HG02678 (cell line): Measurements from ENCODE around the gene ZDHHC5.
"Not testable (repeated sequence)": the region's sequence is repeated elsewhere in the genome, so short reads cannot be mapped to it uniquely, and the experiment has no call there.

Source experiments
- ATAC-seq: cut with Tn5 transposase; IDR thresholded peaks from one replicate; pipeline ENCODE4 v1.9.1; 2021; ENCODE audit warnings: mild to moderate bottlenecking, moderate library complexity; ENCODE audit not compliant: unreplicated experiment

The ZDHHC5 gene

GRCh38 chr11:57663975-57664374, 3.9 kb upstream of the ZDHHC5 start:
- ATAC-seq: no peak

DNA sequence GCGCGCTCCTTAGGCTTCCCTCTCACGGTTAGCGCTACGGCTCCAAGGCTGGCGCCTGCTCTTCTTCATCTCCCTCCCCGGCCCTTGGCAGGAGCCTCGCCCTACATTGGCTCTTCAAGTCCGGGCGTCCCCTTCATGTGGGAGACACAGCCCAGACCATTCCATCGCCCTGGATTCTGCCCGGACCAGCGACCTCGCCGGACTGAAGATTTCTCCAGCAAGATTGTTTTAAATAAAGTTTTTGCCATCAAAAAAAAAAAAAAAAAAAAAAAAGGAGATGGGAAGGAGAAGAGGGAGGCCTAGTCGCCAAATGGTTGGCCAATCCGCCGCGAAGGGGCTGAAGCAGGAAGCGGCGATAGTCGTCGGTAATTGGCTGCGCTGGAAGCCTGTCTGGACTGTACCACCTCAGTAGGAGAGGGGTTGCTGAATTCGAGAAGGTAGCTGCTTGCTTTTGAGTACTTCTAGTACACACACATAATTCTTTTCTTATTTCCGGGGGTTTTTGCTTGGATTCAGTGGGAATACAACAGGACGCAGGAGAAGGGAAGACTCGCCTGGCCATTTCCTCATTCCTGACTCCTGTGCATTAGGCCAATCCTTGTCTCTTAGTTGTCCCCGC, 688 bp upstream of the ZDHHC5 start:
- ATAC-seq: peak; percentile 68

- peak; percentile 15 for ATAC-seq
Observed at GRCh38 chr11:57668434-57668782, 494 bp downstream of the ZDHHC5 start.

DNA sequence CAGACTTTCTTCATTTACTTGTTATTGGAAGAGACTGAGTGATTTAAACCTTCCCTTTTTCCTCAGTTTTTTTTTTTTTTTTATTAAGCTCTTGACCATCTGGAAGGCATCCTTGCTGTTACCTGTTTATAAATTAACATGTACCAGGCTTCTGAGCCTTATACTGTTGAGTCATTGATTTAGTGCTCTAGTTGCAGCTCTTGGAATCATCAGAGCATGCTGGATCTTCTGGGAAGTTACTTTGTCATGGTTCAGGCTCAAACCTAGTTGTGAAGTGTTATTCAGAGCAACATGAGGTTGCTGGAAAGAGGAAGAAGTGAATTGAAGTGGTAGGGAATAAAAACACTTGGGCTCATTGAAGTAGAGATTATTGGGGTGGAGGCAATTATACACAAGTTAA, 6.3 kb downstream of the ZDHHC5 start:
- no peak for ATAC-seq

DNA sequence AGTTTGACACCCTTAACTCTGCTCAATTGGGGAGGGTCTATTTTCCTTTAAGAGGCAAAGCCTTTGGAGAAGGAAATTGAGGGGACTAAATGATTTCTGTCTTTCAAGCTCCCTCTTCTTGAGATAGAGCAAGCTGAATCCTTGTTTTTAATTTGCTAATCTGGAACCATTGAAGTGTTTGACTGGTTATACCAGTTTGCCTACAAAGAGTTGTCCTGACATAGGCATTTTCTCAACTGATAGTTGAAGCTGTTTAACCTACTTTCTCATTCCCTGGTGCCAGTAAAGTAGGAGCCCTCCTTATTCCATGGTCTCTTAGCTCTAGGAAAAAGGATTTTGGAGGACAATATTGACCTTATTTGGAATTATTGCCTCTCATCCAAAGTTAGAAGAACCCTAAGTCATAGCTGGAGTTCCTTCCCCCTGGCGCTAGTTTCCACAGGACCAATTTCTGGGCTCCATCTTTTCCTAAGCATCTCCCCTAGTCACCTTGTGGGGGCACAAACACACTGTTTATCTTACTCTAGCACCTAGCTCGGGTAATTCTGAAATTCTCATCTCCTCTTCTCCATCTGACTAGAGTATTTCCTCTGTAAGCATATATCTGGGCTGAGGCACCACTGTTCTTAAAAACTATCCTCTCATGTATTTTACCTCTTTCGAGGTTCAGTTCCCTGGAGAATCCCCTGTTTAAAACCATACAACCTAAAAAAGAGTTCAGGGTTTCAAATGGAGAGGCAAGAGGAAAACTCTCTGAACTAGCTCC, 7.4 kb downstream of the ZDHHC5 start:
- ATAC-seq: no peak

DNA sequence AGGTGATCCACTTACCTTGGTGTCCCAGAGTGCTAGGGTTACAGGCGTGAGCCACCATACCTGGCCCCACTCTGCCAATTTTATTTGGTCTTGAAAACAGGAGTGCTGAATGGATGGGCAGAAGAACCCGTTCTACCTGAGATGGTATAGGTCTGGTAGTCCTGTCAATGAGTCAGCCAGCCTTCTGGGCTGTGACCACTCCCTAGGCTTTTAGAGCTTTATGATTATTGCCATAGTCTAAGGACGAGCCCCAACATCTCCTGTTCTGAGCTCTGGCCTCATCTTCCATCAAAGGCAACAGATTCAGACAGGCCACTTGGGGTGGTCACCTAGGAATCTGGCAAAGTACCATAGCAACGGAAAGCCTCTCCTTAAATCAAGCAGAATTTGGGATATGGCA, 11.5 kb downstream of the ZDHHC5 start:
- ATAC-seq: no peak

DNA sequence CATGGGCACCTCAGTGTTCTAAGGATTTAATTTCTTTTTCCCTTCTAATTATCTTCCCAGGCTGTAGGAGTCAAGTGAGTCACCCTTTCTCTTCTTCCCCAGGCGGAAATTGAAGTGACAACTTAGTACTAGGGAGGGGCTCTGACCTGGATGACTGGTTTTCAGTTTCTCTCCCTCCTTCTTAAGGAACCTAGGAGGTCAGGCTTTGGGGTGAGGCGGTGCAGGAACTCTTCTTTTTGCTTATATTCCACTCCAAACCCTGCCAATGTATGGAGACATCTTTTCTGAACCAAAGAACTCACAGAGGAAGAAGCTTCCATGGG, 12.6 kb downstream of the ZDHHC5 start:
- peak; percentile 18 for ATAC-seq

DNA sequence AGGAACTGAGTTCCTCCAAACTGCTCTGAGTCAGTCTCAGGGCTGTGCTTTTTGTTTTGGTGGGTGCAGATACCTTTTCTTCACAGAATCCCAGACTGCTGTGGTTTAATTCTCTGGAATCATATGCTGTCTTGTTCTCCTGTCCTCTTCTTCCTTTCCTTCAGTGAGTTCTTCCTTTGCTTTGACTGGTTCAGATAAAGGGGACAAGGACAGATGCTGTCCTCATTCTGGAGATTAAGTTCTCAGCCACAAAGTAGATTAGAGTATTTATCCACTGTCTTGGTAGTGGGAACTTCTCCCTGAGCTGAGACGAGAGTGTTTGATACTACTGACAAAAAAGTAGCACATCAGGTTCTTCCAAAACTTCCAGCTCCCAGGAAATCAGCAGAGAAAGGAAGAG, 13.3 kb downstream of the ZDHHC5 start:
- no peak for ATAC-seq

- not testable (repeated sequence) for ATAC-seq
Observed at GRCh38 chr11:57690474-57690873, 22.6 kb downstream of the ZDHHC5 start.

DNA sequence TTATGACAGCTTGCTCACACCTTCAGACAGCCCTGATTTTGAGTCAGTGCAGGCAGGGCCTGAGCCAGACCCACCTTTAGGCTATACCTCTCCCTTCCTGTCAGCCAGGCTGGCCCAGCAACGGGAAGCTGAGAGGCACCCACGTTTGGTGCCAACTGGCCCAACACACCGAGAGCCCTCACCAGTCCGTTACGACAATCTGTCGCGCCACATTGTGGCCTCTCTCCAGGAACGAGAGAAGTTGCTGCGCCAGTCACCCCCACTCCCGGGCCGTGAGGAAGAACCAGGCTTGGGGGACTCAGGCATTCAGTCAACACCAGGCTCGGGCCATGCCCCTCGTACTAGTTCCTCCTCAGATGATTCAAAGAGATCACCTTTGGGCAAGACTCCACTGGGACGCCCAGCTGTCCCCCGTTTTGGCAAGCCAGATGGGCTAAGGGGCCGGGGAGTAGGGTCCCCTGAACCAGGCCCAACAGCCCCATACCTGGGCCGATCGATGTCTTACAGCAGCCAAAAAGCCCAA, 31.0 kb downstream of the ZDHHC5 start:
- no peak for ATAC-seq

DNA sequence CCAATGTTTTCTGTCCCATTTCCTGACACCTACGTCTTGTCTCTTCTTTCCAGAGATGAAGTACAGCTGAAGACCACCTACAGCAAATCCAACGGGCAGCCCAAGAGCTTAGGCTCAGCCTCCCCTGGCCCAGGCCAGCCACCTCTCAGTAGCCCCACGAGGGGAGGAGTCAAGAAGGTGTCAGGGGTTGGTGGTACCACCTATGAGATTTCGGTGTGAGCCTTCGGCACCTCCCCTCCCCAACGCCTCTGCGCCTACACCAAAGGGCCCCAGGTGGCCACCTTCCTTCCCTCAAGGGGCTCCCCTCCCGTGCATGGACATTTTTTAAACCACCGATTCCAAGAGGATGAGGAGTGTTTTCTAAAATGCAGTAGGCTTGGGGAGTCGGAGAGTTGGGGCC, 31.9 kb downstream of the ZDHHC5 start:
- no peak for ATAC-seq

- ATAC-seq: no peak
Observed at GRCh38 chr11:57700425-57700824, 32.5 kb downstream of the ZDHHC5 start.

- no peak for ATAC-seq
Observed at GRCh38 chr11:57703341-57703740, 35.4 kb downstream of the ZDHHC5 start.

GRCh38 chr11:57704932-57705331, 37.0 kb downstream of the ZDHHC5 start:
- no peak for ATAC-seq

- ATAC-seq: not testable (repeated sequence)
Observed at GRCh38 chr11:57705432-57705831, 37.5 kb downstream of the ZDHHC5 start.

DNA sequence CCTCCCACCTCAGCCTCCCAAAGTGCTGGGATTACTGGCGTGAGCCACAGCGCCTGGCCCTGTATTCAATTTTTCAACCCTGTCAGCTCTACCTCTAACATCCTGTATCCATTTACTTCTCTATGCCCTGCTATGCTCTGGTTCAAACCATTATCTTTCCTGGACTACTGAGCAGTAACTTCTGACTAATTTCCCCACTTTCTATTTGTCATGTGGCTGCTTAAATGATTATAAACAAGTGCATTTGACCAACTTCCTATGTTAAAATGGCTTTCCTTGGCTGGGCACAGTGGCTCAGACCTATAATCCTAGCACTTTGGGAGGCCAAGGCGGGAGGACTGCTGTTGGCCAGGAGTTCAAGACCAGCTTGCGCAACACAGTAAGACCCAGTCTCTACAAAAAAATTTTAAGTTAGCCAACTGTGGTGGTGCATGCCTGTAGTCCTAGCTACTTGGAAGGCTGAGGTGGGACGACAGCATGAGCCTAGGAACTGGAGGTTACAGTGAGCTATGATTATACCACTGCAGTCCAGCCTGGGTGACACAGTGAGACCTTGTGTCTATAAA, 42.0 kb downstream of the ZDHHC5 start:
- ATAC-seq: no peak

- ATAC-seq: peak; percentile 37
Observed at GRCh38 chr11:57711414-57712255, 43.7 kb downstream of the ZDHHC5 start, which contains the start of gene MED19. Gene MED19 (minus strand): TSS chr11:57712215. CDS start chr11:57712179, 36 bp downstream.

DNA sequence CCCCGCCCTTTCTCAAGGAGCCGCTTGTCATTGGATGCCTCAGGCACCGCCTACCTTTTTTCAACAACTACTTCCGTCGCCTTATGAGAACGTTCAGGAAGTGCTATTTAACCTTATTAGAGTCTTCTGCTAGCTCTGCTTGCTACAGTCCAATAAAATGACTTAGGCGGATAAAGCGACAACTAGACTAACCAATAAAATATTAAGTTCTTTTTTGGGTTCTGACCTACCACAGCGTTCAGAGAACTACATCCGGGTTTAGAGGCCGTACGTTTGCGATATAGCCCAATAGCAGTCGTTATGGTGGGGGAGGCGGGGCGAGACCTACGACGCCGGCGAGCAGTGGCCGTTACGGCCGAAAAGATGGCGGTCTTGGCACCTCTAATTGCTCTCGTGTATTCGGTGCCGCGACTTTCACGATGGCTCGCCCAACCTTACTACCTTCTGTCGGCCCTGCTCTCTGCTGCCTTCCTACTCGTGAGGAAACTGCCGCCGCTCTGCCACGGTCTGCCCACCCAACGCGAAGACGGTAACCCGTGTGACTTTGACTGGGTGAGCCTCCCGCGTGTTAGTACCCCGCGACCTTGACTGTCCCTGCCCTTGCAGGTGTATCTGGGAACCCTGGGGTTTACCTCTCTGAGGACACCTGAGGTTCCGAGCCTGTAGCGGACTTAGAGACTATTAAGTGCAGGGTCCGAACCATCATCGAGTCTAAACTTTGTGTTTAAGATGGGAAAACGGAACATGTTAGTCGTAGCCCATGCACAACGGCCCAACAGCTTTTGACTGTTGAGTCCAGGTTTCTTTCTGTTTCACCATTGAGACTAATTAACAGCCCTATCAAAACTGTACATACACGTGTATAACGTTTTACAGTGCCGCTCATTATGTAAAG, 44.6 kb downstream of the ZDHHC5 start, which contains the start of gene TMX2:
Gene TMX2, plus strand, starts transcription at position 338 of the 895 bp plus-strand sequence. Its CDS starts 26 bp downstream, at position 364.
- peak; percentile 94 for ATAC-seq

GRCh38 chr11:57713835-57714234, 45.9 kb downstream of the ZDHHC5 start:
- no peak for ATAC-seq

- not testable (repeated sequence) for ATAC-seq
Observed at GRCh38 chr11:57716726-57717125, 48.8 kb downstream of the ZDHHC5 start.
